A549 (cell line): ENCODE results near the gene COL5A2.

ENCODE experiments used
- CTCF ChIP-seq: fragments of >200 bp; sonication (Bioruptor Twin); formaldehyde crosslinking; IDR thresholded peaks from 3 replicates; pipeline ENCODE4 v1.5.1; 2016
- EP300 ChIP-seq, 2 experiments: fragments of >200 bp; sonication (Bioruptor Twin); formaldehyde crosslinking; IDR thresholded peaks; 2 replicates in 1 of 2; 3 replicates in 1 of 2; pipeline ENCODE4 v1.6.1; 2016 to 2017
- FOSL2 ChIP-seq, 2 experiments: fragments of 450-650 bp in 1 of 2; fragments of >200 bp in 1 of 2; sonication (Bioruptor Twin) in 1 of 2; formaldehyde crosslinking; IDR thresholded peaks; 2 replicates each; pipeline versions ENCODE4 v1.5.0 to v1.6.1; 2016 to 2020; ENCODE audit warnings: mild to moderate bottlenecking in 1 of 2, moderate library complexity in 1 of 2
- HMGXB4 ChIP-seq: fragments of 250-450 bp; sonication (Bioruptor Pico); IDR thresholded peaks from 2 replicates; pipeline ENCODE4 v1.5.0; 2021; ENCODE audit warnings: mild to moderate bottlenecking, moderate library complexity, borderline replicate concordance
- HOXB13 ChIP-seq: fragments of 250-450 bp; sonication (Bioruptor Pico); IDR thresholded peaks from 2 replicates; pipeline ENCODE4 v1.5.0; 2020; ENCODE audit warnings: low read depth, mild to moderate bottlenecking, moderate library complexity
- POLR2A ChIP-seq: IDR thresholded peaks from 2 replicates; pipeline ENCODE4 v1.6.1; 2012; ENCODE audit warnings: mild to moderate bottlenecking, low read length
- RCOR1 ChIP-seq: fragments of 150-350 bp; IDR thresholded peaks from 2 replicates; pipeline ENCODE4 v1.6.1; 2014; ENCODE audit warnings: antibody characterized with exemption, low read length, low read depth
- REST ChIP-seq: fragments of 200-600 bp; sonication (generic); IDR thresholded peaks from 2 replicates; pipeline ENCODE4 v1.6.1; 2016; ENCODE audit warnings: antibody characterized with exemption, mild to moderate bottlenecking, moderate library complexity

GRCh38 chr2:189178726-189179569 is 613 bp downstream of the COL5A2 start:
- TF ChIP-seq POLR2A (no peak), CTCF (no peak), RCOR1 (no peak), HMGXB4 (CRISPR knock-in tag) (no peak), REST (no peak), HOXB13 (no peak), EP300 (IDR thresholded peaks at IDR 0.05) (no peak), FOSL2 (IDR thresholded peaks at IDR 0.05) (no peak), FOSL2 (CRISPR knock-in tag; IDR thresholded peaks at IDR 0.05) (no peak)
